ENCODE results near the gene MYO10.

The MYO10 gene

DNA sequence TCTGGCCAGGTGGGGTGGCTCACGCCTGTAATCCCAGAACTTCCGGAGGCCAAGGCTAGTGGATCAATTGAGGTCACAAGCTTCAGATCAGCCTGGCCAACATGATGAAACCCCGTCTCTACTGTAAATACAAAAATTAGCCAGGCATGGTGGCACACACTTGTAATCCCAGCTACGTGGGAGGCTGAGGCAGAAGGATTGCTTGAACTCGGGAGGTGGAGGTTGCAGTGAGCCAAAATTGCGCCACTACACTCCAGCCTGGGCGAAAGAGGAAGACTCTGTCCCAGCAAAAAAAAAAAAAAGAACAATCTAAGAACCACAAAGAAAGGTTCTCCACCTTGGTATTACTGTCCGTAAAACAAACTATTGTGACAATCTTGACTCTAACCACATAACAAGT, 9.7 kb downstream of the MYO10 start:
- no peak for DNase-seq (ENCODE audit: low read depth in 2 of 2)
- H3K4me3 ChIP-seq (replicated peaks in 1 of 2; ENCODE audit: low read depth in 2 of 2, low read length in 2 of 2), result no peak overlapping the region
- no peak for TF ChIP-seq CTCF (IDR thresholded peaks at IDR 0.05; ENCODE audit: low read depth, low read length)

GRCh38 chr5:16924206-16924605, 11.9 kb downstream of the MYO10 start:
- DNase-seq (ENCODE audit: low read depth in 2 of 2), result no peak
- no peak overlapping the region for H3K4me3 ChIP-seq (replicated peaks in 1 of 2; ENCODE audit: low read depth in 2 of 2, low read length in 2 of 2)
- no peak for TF ChIP-seq CTCF (IDR thresholded peaks at IDR 0.05; ENCODE audit: low read depth, low read length)

DNA sequence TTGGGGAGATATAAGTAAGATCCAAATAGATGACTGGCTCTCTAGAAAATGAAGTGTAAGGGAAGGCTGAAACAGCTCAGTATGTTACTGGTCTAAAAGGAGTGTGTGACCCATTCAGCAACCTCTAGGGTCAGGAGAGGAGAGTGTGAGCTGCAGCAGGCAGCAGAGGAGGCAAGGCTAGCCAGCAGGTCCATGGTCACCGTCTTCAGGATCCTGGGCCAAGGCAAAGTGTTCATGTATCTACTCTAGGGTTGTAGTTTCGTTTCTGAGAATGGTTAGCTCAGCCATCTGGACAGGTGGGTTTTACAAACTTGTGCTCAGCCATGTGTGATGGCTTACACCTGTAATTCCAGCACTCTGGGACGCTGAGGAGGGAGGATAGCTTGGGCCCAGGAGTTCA, 13.7 kb downstream of the MYO10 start:
- TF ChIP-seq CTCF (IDR thresholded peaks at IDR 0.05; ENCODE audit: low read depth, low read length), result no peak
- DNase-seq (ENCODE audit: low read depth in 2 of 2), result no peak
- no peak overlapping the region for H3K4me3 ChIP-seq (replicated peaks in 1 of 2; ENCODE audit: low read depth in 2 of 2, low read length in 2 of 2)

DNA sequence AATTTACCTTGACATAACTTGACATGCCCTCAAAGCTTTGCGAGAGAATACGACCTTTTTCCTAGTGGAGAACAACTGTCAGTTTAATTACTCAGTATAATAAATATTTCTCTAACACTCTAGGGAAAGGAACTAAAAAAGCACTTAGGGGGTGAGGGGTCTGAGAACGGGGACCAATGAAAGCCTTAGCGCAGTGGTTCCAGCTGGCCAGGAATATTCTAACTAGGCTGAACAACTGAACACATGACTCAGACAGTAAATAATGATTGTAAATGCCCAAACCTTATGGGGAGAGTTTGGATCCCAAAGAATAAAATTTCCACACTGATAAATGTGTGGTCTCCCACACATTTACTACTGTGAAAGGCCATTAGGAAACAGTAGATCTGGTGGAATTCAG, 14.9 kb downstream of the MYO10 start:
- no peak for DNase-seq (ENCODE audit: low read depth in 2 of 2)
- no peak for TF ChIP-seq CTCF (IDR thresholded peaks at IDR 0.05; ENCODE audit: low read depth, low read length)
- no peak overlapping the region for H3K4me3 ChIP-seq (replicated peaks in 1 of 2; ENCODE audit: low read depth in 2 of 2, low read length in 2 of 2)

GRCh38 chr5:16920109-16920816, 15.8 kb downstream of the MYO10 start:
- no peak overlapping the region for H3K4me3 ChIP-seq (replicated peaks in 1 of 2; ENCODE audit: low read depth in 2 of 2, low read length in 2 of 2)
- no peak for TF ChIP-seq CTCF (IDR thresholded peaks at IDR 0.05; ENCODE audit: low read depth, low read length)
- DNase-seq (ENCODE audit: low read depth in 2 of 2), result no peak

DNA sequence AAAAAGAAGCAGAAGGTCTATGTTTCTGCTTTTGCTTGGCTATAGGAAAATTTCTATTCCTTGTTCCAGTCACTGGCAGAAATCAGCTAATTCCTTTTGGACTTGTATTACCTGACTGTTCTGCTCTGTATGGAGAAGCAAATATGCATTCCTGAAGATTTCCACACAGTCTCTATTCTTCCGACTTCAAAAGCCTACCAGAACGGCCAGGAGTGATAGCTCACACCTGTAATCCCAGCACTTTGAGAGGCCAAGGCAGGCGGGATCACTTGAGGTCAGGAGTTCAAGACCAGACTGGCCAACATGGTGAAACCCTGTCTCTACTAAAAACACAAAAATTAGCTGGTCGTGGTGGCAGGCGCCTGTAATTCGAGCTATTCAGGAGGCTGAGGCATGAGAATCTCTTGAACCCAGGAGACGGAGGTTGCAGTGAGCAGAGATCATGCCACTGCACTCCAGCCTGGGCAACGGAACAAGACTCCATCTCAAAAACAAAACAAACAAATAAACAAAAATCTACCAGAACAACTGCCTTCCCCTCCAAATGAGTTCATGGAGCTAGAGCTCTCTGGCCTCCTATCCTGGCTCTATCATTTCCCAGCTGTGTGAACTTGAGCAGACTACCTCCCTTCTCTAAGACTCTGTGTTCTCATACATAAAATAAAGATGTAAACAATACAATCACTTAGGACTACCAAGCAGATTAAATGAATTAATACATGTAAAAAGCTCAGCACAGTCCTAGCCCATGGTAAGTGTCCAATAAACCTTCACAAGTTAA, 17.0 kb downstream of the MYO10 start:
- TF ChIP-seq CTCF (IDR thresholded peaks at IDR 0.05; ENCODE audit: low read depth, low read length), result no peak
- H3K4me3 ChIP-seq (replicated peaks in 1 of 2; ENCODE audit: low read depth in 2 of 2, low read length in 2 of 2), result no peak overlapping the region
- DNase-seq (ENCODE audit: low read depth in 2 of 2), result no peak

Measured in cardiac fibroblast (primary cell).